ENCODE results near the gene KRTAP12-3. TPM values are rescaled to one million over a fixed set of nuclear protein-coding genes. Genes with fewer than 3 reads are reported as not detected.

KRTAP12-3 gene
- total RNA-seq, 6 donors from 2014 or later = not detected

GRCh38 chr21:44704636-44705001 is 46.9 kb downstream of the KRTAP12-3 start:
- peaks cover 0 to 46% (median 19%) of the 10 kb centered on the region in 4 donors for H3K27me3 ChIP-seq
- no peak overlapping the region for H3K4me3 ChIP-seq
- H3K36me3 ChIP-seq = no peaks in the 10 kb centered on the region
- no peak overlapping the region for H3K27ac ChIP-seq
- H3K4me1 ChIP-seq = peaks cover 0 to 18% (median 4%) of the 10 kb centered on the region in 4 donors
- TF ChIP-seq, protein P1, sequence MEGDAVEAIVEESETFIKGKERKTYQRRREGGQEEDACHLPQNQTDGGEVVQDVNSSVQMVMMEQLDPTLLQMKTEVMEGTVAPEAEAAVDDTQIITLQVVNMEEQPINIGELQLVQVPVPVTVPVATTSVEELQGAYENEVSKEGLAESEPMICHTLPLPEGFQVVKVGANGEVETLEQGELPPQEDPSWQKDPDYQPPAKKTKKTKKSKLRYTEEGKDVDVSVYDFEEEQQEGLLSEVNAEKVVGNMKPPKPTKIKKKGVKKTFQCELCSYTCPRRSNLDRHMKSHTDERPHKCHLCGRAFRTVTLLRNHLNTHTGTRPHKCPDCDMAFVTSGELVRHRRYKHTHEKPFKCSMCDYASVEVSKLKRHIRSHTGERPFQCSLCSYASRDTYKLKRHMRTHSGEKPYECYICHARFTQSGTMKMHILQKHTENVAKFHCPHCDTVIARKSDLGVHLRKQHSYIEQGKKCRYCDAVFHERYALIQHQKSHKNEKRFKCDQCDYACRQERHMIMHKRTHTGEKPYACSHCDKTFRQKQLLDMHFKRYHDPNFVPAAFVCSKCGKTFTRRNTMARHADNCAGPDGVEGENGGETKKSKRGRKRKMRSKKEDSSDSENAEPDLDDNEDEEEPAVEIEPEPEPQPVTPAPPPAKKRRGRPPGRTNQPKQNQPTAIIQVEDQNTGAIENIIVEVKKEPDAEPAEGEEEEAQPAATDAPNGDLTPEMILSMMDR (IDR thresholded peaks at IDR 0.05) = no peak
- TF ChIP-seq EP300 (IDR thresholded peaks at IDR 0.05) (no peak), POLR2A (IDR thresholded peaks at IDR 0.05) (no peak), POLR2AphosphoS5 (IDR thresholded peaks at IDR 0.05) (no peak)
- H3K9me3 ChIP-seq = peaks cover 0 to 7% (median 0%) of the 10 kb centered on the region in 4 donors
- DNase-seq (peak in 1 of 2 donors; percentile 59), ATAC-seq (ENCODE audit: low FRiP score in 2 of 2) (no peak)
- WGBS, 2 donors = 47% methylated on average over 13 of the region's 13 CpGs; no CpG with 5 or more reads in 1 of the 2 donors

DNA sequence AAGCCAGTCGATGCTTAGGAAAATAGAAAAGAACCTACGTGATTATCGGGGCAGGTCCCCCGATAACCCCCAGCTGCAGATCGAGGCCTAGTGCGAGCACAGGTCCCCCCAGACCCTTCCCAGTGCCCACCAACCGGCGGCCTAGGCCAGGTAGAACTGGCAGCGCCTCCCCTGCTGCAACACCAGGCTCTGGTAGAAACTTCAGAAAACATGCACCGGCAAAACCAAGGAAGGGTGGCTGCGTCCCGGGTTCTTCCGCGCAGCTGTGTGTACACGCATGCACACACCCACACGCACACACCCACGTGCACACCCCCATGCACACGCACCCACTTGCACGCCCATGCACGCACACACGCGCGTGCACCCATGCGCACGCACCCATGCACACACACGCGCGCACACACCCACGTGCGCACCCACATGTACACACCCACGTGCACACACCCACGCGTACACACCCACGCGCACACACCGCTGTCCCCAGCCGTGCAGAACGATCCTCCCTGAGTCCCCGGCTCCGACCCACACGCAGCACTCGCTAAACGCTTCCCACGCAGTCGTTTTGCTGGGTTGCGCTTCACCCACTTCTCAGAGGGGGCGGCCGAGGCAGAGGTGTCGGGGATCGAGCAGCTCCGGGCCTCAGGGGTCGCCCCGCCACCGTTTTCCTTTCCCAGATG is 48.4 kb downstream of the KRTAP12-3 start:
- TF ChIP-seq, protein P1 (IDR thresholded peaks at IDR 0.05) = no peak
- TF ChIP-seq POLR2AphosphoS5 (IDR thresholded peaks at IDR 0.05) = no peak
- TF ChIP-seq POLR2A (IDR thresholded peaks at IDR 0.05) = no peak
- no peak for TF ChIP-seq EP300 (IDR thresholded peaks at IDR 0.05)
- H3K36me3 ChIP-seq = no peaks in the 10 kb centered on the region
- peaks cover 0 to 7% (median 0%) of the 10 kb centered on the region in 4 donors for H3K9me3 ChIP-seq
- 20 to 26% methylated on average over 20 to 50 of the region's 54 CpGs for WGBS, 2 donors
- ATAC-seq (ENCODE audit: low FRiP score in 2 of 2) (no peak), DNase-seq (peak in 1 of 2 donors; percentile 58)
- H3K27ac ChIP-seq = no peak overlapping the region
- H3K27me3 ChIP-seq = peaks cover 0 to 53% (median 25%) of the 10 kb centered on the region in 4 donors
- H3K4me3 ChIP-seq = no peak overlapping the region
- H3K4me1 ChIP-seq = peaks cover 0 to 33% (median 11%) of the 10 kb centered on the region in 4 donors

GRCh38 chr21:44706706-44707581 is 49.2 kb downstream of the KRTAP12-3 start:
- Histone ChIP-seq H3K4me3 (no peak overlapping the region), H3K27ac (no peak overlapping the region), H3K36me3 (no peaks in the 10 kb centered on the region), H3K9me3 (peaks cover 0 to 7% (median 0%) of the 10 kb centered on the region in 4 donors), H3K27me3 (peaks cover 0 to 60% (median 29%) of the 10 kb centered on the region in 4 donors), H3K4me1 (peaks cover 0 to 41% (median 14%) of the 10 kb centered on the region in 4 donors)
- whole genome bisulfite sequencing, 2 donors = 14 to 19% methylated on average over 6 to 39 of the region's 46 CpGs
- peak in 1 of 2 donors; percentile 42 for DNase-seq
- TF ChIP-seq EP300 (IDR thresholded peaks at IDR 0.05) = no peak
- TF ChIP-seq, protein P1 (IDR thresholded peaks at IDR 0.05) = no peak
- no peak for TF ChIP-seq POLR2A (IDR thresholded peaks at IDR 0.05)
- TF ChIP-seq POLR2AphosphoS5 (IDR thresholded peaks at IDR 0.05) = no peak
- ATAC-seq (ENCODE audit: low FRiP score in 2 of 2) = no peak

Small RNAs within 50 kb of the gene (small RNA-seq; reads per million reads assigned to genes)
- 0 reads per million in 4 donors for gene KRTAP12-6P

Other genes starting within 250 kb of the KRTAP12-3 start
- 10 to 100 TPM in 1 of 6 donors, 1 to 10 TPM in 5; 3.1 to 11.5 (median 4.6) TPM for gene LRRC3, start 202.4 kb upstream of the KRTAP12-3 start, total RNA-seq
- gene KRTAP10-1, start 117.7 kb upstream of the KRTAP12-3 start, total RNA-seq = not detected
- gene KRTAP10-2, start 106.4 kb upstream of the KRTAP12-3 start, total RNA-seq = not detected
- not detected for gene KRTAP10-3, start 99.1 kb upstream of the KRTAP12-3 start, total RNA-seq
- not detected for gene KRTAP10-4, start 84.2 kb upstream of the KRTAP12-3 start, total RNA-seq
- gene KRTAP10-5, start 77.3 kb upstream of the KRTAP12-3 start, total RNA-seq = not detected
- gene KRTAP10-6, start 65.4 kb upstream of the KRTAP12-3 start, total RNA-seq = not detected
- not detected for gene KRTAP10-7, start 57.3 kb upstream of the KRTAP12-3 start, total RNA-seq
- not detected for gene KRTAP10-8, start 45.9 kb upstream of the KRTAP12-3 start, total RNA-seq
- not detected for gene KRTAP10-9, start 30.8 kb upstream of the KRTAP12-3 start, total RNA-seq
- not detected for gene KRTAP10-10, start 20.6 kb upstream of the KRTAP12-3 start, total RNA-seq
- not detected for gene KRTAP10-11, start 11.5 kb upstream of the KRTAP12-3 start, total RNA-seq
- gene KRTAP12-4, start 3.3 kb upstream of the KRTAP12-3 start, total RNA-seq = not detected
- gene KRTAP12-2, start 9.0 kb downstream of the KRTAP12-3 start, total RNA-seq = not detected
- gene KRTAP12-1, start 24.2 kb downstream of the KRTAP12-3 start, total RNA-seq = not detected
- gene KRTAP10-12, start 39.2 kb downstream of the KRTAP12-3 start, total RNA-seq = not detected
- gene TSPEAR, start 53.6 kb downstream of the KRTAP12-3 start, total RNA-seq = under 1 TPM in 2 of 6 donors, not detected in 4; 0.14 to 0.17 TPM
- 100 to 1,000 TPM in 1 of 6 donors, 10 to 100 TPM in 5; 74.4 to 218 (median 80.1) TPM for gene UBE2G2, start 143.9 kb downstream of the KRTAP12-3 start, total RNA-seq
- gene SUMO3, start 160.1 kb downstream of the KRTAP12-3 start, total RNA-seq = 10 to 100 TPM; 46.1 to 97.6 (median 73.2) TPM
- gene PTTG1IP, start 215.8 kb downstream of the KRTAP12-3 start, total RNA-seq = 100 to 1,000 TPM; 150 to 316 (median 247) TPM

Data from upper lobe of left lung (tissue), 6 donors.